PFSK-1 (cell line): ENCODE results near the gene NUDT3.

Experiments used
- FOXP2 ChIP-seq: optimal IDR thresholded peaks from 2 replicates; pipeline ENCODE3; 2011; ENCODE audit warnings: borderline replicate concordance, control low read depth, inconsistent platforms; ENCODE audit not compliant: insufficient read depth; ENCODE audit errors: extremely low read length, extremely low read depth
- POLR2AphosphoS5 ChIP-seq: IDR thresholded peaks from 2 replicates; pipeline ENCODE4 v1.6.1; 2012; ENCODE audit warnings: low read depth, mild to moderate bottlenecking, control low read depth, low read length, moderate library complexity

DNA sequence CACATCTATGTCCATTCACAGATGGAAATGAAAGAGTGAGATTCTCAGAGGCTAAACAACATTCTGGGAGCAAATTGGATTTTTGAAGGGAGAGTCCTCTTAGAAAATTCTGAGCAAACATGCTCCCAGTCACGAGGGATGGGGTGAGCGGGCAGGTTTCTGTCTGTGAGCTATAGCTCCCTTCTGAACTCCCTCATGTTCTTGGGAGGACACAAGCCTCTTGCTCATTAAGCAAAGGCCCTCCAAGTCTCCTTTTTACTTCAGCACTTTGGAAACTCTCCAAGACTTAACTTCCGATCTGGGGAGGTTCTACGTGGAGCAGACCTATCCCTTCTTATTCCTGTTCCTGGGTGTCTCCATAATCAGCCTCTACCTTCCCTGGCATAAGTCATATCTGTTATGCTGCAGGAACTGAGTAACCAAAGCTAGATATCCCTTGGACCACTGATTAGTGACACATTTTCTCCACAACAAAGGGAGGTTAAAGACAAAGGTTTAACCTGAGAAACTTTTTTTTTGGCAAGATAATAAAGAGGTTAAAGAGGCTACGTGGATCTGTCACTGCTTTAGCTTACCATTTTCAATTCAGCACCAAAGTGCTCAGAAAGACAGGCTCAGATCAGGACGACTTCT, 110.7 kb downstream of the NUDT3 start:
- TF ChIP-seq FOXP2 (no peak), POLR2AphosphoS5 (no peak)
